GM21526 (cell line): ENCODE measurements around the gene GPR26.

Experiments
- ATAC-seq: cut with Tn5 transposase; IDR thresholded peaks from one replicate; pipeline ENCODE4 v1.9.1; 2021; ENCODE audit warnings: moderate library complexity; ENCODE audit not compliant: unreplicated experiment, low FRiP score

The GPR26 gene

DNA sequence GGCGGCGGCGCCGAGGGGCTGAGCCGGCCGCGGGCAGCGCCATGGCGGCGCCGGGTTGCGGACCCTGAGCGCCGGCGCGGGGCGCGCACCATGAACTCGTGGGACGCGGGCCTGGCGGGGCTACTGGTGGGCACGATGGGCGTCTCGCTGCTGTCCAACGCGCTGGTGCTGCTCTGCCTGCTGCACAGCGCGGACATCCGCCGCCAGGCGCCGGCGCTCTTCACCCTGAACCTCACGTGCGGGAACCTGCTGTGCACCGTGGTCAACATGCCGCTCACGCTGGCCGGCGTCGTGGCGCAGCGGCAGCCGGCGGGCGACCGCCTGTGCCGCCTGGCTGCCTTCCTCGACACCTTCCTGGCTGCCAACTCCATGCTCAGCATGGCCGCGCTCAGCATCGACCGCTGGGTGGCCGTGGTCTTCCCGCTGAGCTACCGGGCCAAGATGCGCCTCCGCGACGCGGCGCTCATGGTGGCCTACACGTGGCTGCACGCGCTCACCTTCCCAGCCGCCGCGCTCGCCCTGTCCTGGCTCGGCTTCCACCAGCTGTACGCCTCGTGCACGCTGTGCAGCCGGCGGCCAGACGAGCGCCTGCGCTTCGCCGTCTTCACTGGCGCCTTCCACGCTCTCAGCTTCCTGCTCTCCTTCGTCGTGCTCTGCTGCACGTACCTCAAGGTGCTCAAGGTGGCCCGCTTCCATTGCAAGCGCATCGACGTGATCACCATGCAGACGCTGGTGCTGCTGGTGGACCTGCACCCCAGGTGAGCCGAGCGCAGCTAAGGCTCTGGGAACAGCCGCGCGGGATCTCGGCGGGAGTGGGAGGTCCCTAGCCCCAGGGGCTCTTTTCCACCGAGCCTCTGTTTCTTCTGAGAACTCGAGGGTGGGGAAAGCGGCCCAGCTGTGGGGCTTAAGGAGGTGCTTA, at the start of gene GPR26:
GPR26 (plus strand) TSS at position 38 of the 919 bp plus-strand sequence; CDS start at position 91, 53 bp downstream.
- no peak for ATAC-seq

DNA sequence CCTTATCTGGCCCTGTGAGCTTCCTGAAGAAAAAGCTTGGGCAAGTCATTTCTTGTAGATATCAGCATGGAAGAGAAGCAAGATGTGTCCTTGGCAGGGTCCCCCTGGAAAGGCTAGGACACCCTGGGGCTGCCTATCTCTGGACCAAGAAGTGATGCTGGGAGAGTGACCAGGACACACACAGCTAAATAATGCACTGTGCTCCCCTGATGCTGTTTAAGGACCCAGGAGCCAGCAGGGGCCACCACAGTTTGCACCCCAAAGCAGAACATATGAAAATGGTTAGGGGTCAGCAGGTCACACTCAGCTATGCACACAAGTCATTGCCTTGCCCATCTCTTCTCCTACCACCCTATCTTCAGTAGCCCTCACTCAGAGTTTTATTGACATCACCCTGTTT, 47.9 kb upstream of the GPR26 start:
- no peak for ATAC-seq

GRCh38 chr10:123619067-123619855, 46.9 kb upstream of the GPR26 start:
- ATAC-seq = no peak

- ATAC-seq = no peak
Observed at GRCh38 chr10:123620621-123621020, 45.5 kb upstream of the GPR26 start.

DNA sequence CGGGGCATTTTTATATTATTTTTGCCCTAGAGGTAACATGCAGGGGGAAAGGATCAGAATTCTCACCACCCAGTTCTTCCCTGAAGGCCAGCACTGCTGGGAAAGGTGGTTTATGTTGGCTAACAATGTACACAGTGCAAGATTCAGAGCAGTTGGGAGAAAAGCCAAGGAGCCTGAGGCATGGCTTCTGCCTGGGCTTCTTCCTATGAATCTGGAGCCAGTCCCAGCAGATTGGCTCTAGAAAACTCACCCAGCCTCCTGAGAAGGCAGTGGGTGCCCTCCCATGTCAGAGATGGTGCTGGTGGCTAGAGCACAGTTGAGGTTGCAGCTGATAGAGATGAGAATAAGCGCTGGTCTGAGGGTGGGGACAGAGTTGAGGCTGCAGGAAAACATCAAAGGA, 44.7 kb upstream of the GPR26 start:
- no peak for ATAC-seq

- no peak for ATAC-seq
Observed at GRCh38 chr10:123621916-123622315, 44.2 kb upstream of the GPR26 start.

GRCh38 chr10:123622381-123622780, 43.8 kb upstream of the GPR26 start:
- no peak for ATAC-seq

- ATAC-seq = no peak
Observed at GRCh38 chr10:123624086-123624485, 42.1 kb upstream of the GPR26 start.

DNA sequence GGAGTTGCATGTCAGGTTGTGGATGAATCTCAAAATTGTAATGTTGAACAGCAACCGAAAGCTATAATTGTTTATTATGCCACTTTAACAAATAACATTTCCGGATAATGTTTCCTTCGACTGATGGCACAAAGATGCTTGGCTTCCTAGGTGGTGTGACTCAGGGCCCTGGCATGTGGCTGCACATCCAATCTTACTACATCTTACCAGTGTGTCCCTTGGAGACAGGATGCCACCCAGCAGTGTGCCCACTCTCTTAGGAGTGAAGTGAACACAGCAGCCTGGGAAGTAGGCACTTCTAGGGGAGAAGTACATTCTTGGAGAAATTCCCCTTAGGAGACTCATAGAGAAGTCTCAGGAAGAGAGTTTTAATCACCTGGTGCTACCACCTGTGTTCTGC, 33.0 kb upstream of the GPR26 start:
- no peak for ATAC-seq

DNA sequence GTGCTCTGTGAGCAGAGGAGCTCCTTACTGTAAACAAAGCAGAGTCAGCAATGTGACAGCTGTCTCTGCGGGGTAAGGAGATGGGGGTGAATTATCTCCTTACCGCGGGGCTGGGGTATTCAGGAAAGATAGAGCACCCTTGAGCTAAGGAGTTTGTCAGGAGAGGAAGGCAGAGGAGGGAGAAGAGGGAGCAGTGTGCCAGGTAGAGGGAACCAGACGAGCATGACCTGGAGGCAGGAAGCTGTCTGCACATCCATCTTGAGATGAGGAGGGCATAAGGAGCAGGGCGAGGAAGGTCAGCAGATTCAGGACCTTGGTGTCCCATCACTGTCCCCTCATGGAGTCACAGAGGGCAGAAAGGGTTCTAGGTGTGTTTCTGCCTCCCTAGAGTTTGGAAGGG, 32.5 kb upstream of the GPR26 start:
- no peak for ATAC-seq

DNA sequence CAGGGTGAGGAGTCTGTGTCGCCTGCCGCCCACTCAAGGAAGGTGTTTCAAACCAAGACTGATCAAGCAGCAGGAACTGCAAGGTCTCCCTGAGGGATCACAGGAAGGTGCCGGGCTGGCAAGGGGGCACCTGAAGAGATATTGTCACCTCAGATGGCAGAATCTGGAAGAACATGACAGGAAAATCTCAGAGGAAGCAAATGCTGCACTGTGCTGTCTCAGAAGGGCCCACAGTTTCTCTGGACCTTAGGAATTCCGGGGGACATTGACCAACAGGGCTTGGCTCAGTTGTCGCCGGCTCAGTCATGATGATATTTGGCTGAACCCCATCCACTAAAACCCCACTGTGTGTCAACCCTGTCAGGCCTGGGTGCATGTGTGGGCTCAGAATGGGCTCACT, 31.9 kb upstream of the GPR26 start:
- no peak for ATAC-seq

DNA sequence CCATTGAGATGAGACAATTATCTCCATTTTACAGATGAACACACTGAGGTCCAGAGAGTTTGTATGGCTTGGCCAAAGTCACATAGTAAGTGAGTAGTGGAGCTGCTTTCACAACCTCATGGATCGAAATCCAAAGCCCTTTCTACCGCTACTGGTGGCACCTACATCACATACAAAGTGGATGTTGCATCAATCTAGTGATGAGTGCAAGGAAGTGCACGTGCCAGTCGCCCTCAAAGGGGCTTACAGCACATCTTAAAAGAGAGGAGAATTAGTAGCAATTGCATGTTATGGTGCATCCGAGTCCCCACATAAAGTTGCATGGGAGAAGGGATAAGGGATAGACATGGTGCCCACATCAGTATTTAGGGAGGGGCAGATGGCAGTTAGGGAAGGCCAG, 31.0 kb upstream of the GPR26 start:
- ATAC-seq = no peak

- no peak for ATAC-seq
Observed at GRCh38 chr10:123635745-123636144, 30.4 kb upstream of the GPR26 start.

GRCh38 chr10:123636598-123637325, 29.4 kb upstream of the GPR26 start:
- no peak for ATAC-seq

GRCh38 chr10:123637326-123637880, 28.8 kb upstream of the GPR26 start:
- ATAC-seq = no peak

DNA sequence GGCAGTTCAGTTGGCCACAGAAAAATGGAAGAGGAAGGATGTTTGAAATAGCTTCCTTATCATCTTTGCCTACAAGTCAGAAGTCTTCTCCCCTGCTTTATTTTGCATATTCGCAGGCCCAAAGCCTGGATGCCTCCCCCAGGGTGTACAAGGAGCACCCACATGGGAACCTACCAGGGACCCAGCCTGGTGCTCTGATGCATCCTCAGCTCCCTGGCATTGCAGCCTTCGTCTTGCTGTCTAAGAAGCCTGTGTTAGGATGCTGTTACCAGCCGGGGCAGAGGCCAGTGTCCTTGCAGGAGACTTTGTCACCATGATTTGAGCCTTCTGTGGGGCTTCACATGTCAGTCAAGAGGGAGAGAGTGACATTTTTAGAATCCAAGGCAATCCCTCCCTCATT, 27.0 kb upstream of the GPR26 start:
- no peak for ATAC-seq

- no peak for ATAC-seq
Observed at GRCh38 chr10:123640016-123640535, 26.1 kb upstream of the GPR26 start.

DNA sequence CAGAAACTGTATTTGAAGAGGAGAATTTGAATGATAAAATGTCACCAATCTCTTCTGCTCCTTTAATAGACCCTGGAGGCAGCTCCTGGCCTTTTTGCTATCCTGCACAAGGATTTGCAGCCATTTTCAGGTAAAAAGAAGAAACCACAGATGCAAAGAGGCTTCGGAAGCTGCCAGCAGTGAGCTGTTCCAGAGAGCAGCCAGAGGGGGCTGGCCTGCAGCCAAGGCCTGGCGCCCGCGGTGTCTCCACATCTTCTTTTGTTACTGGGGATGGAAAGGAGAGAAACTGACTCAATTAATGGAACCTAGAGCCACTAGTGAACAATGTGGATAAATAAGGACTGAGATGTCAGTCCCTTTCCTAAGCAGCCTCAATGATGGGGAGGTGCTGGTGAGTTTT, 23.9 kb upstream of the GPR26 start:
- ATAC-seq = no peak

DNA sequence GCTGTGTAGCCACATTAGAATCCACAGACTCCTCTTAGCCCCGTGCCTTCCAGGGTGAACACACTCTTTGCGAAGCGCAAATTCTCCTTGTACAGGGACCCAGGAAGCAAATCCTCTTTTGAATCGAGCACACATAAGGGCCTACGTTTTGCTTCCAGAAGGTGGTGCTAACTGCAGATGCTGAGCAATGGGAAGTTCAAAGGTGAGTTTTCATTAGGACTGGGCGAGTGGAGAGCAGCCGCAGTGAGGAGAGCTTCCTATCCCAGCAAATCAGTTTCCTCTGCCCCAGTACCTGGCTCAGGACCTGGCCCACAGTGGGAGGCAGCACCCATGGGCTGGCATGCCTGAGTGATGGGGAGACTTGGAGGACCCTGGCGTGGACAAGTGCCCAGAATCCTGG, 23.5 kb upstream of the GPR26 start:
- no peak for ATAC-seq

DNA sequence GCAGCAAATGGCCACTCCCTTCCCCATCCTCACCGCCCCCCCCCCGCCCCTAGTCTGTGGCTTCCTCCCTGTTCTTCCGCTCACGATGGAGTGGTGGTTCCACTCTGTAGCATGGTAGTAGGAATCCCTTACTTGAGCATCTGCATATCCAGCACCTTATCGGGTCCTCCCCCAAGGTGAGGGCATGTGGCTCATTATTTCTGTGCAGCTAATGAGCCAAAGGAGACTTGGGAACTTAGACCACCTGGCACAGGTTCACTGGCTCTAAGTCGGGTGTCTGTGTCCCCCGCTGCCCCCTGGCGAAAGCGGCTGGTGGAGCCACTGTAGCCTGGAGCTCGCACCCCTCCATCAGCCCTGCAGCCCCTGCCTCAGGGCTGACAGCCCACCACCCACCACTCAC, 22.8 kb upstream of the GPR26 start:
- ATAC-seq = no peak
